GM12878 (cell line): ENCODE measurements around the gene SHROOM4. TPM values are rescaled to one million over a fixed set of nuclear protein-coding genes. Genes with fewer than 3 reads are reported as not detected.

ENCODE experiments used
- ATAC-seq: fragments of 200-7000 bp; cut with Tn5 transposase; 3 replicates; pipeline ENCODE4 v1.9.1; 2020; ENCODE audit warnings: mild to moderate bottlenecking, moderate library complexity
- BruUV-seq: library from RNA; stranded (reverse); fragments of 400-500 nt; replicated peaks from 2 replicates; lab custom pipeline; 2021; lab: Mats Ljungman, UMichigan
- CTCF ChIA-PET: fragments of 300-600 bp; sonication (Branson Sonifier 250); formaldehyde crosslinking; extraction: SDS; loops from one replicate; lab custom pipeline; 2021; ENCODE audit warnings: inconsistent platforms; lab: Yijun Ruan, JAX
- POLR2A ChIA-PET: fragments of 350-600 bp; formaldehyde crosslinking; extraction: SDS; loops from one replicate; lab custom pipeline; 2021; ENCODE audit warnings: inconsistent platforms; lab: Charles Lee
- RAD21 ChIA-PET: fragments of 300-600 bp; sonication (Branson Sonifier 250); formaldehyde crosslinking; loops from one replicate; lab custom pipeline; 2023; ENCODE audit warnings: antibody characterized with exemption; ENCODE audit not compliant: unreplicated experiment; lab: Charles Lee
- SMC1A ChIA-PET: fragments of 300-600 bp; sonication (Branson Sonifier 250); formaldehyde crosslinking; loops from one replicate; lab custom pipeline; 2023; ENCODE audit not compliant: unreplicated experiment, uncharacterized antibody; lab: Charles Lee
- DNase-seq: peaks from one replicate; pipeline ENCODE4 v3.0.0-alpha.2; 2011; ENCODE audit warnings: low read depth, low spot score
- FAIRE-seq: peaks from 3 replicates; lab custom pipeline; 2011; peaks lifted over from hg19 to GRCh38; lab: Jason Lieb, UNC
- H2AFZ ChIP-seq: 2 replicates; pipeline ENCODE4 v1.6.0; 2011; ENCODE audit warnings: low read depth, low read length, control low read depth; ENCODE audit not compliant: control insufficient read depth
- H3K27ac ChIP-seq: 2 replicates; pipeline ENCODE4 v1.5.1; 2011; ENCODE audit warnings: control low read depth; ENCODE audit not compliant: control insufficient read depth, insufficient read depth
- H3K27me3 ChIP-seq, 2 experiments: replicated peaks in 1 of 2; 2 replicates each; pipeline versions ENCODE4 v1.6.0 to v1.6.1; 2011; ENCODE audit warnings: low read length in 1 of 2; ENCODE audit not compliant: control insufficient read depth in 2 of 2, insufficient read depth in 2 of 2
- H3K36me3 ChIP-seq, 2 experiments: 2 replicates each; pipeline ENCODE4 v1.5.1; 2011; ENCODE audit warnings: low read length in 1 of 2; ENCODE audit not compliant: control insufficient read depth in 2 of 2, insufficient read depth in 2 of 2
- H3K4me1 ChIP-seq: 2 replicates; pipeline ENCODE4 v1.6.1; 2011; ENCODE audit warnings: mild to moderate bottlenecking, low read length, moderate library complexity, mixed read lengths; ENCODE audit not compliant: control insufficient read depth, insufficient read depth
- H3K4me2 ChIP-seq: 2 replicates; pipeline ENCODE4 v1.6.0; 2011; ENCODE audit warnings: control low read depth; ENCODE audit not compliant: control insufficient read depth, insufficient read depth
- H3K4me3 ChIP-seq: fragments of 200-600 bp; sonication (generic); 2 replicates; pipeline ENCODE4 v1.5.1; 2016
- H3K79me2 ChIP-seq: 2 replicates; pipeline ENCODE4 v1.6.0; 2011; ENCODE audit warnings: low read length; ENCODE audit not compliant: control insufficient read depth, insufficient read depth
- H3K9ac ChIP-seq: 2 replicates; pipeline ENCODE4 v1.8.0; 2011; ENCODE audit warnings: low read length, control low read depth, mixed read lengths; ENCODE audit not compliant: control insufficient read depth, insufficient read depth
- H3K9me3 ChIP-seq: replicated peaks from 3 replicates; pipeline ENCODE4 v1.5.1; 2011; ENCODE audit warnings: mild to moderate bottlenecking, low read length; ENCODE audit not compliant: control insufficient read depth, insufficient read depth
- H4K20me1 ChIP-seq: 2 replicates; pipeline ENCODE4 v1.6.0; 2011; ENCODE audit not compliant: control insufficient read depth, insufficient read depth
- CHD4 ChIP-seq: fragments of 200-600 bp; sonication (generic); IDR thresholded peaks from 2 replicates; pipeline ENCODE4 v1.6.1; 2016; ENCODE audit warnings: mild to moderate bottlenecking
- EGR1 ChIP-seq, 2 experiments: IDR thresholded peaks; 1 replicate in 1 of 2; 2 replicates in 1 of 2; pipeline ENCODE4 v1.6.1; 2011 to 2012; ENCODE audit warnings: low read depth in 2 of 2, low read length in 2 of 2, borderline replicate concordance in 1 of 2, mild to moderate bottlenecking in 1 of 2, moderate library complexity in 1 of 2
- IKZF1 ChIP-seq: fragments of 450-650 bp; conservative IDR thresholded peaks from 2 replicates; pipeline ENCODE4 v1.6.1; 2017; ENCODE audit warnings: antibody characterized with exemption, mild to moderate bottlenecking
- KLF5 ChIP-seq: fragments of 450-650 bp; IDR thresholded peaks from 2 replicates; pipeline ENCODE4 v1.6.1; 2014; ENCODE audit warnings: mild to moderate bottlenecking; ENCODE audit not compliant: partially characterized antibody
- NR2C2 ChIP-seq: IDR thresholded peaks from 2 replicates; pipeline ENCODE4 v1.6.1; 2011; ENCODE audit warnings: borderline replicate concordance, low read depth; ENCODE audit not compliant: control insufficient read depth, insufficient read length
- PML ChIP-seq: IDR thresholded peaks from 2 replicates; pipeline ENCODE4 v1.6.1; 2012; ENCODE audit warnings: low read length, inconsistent platforms
- SIX5 ChIP-seq: IDR thresholded peaks from 2 replicates; pipeline ENCODE4 v1.6.1; 2011; ENCODE audit warnings: mild to moderate bottlenecking, low read depth, low read length, moderate library complexity; ENCODE audit not compliant: severe bottlenecking
- TCF7 ChIP-seq: IDR thresholded peaks from 2 replicates; pipeline ENCODE4 v1.6.1; 2014; ENCODE audit warnings: antibody characterized with exemption, borderline replicate concordance
- WGBS: methylation state at CpG from one replicate; pipeline ENCODE4 v1.1.6; 2016; ENCODE audit warnings: low lambda C conversion rate; ENCODE audit not compliant: insufficient replicate concordance, insufficient coverage; ENCODE audit errors: missing lambda C conversion rate; 5-methylcytosine and 5-hydroxymethylcytosine counted together
- in situ Hi-C: fragments of 300-500 bp; cut with MboI; formaldehyde crosslinking; loops from 9 replicates; pipeline ENCODE4 v1.14.3; 2018; ENCODE audit warnings: mixed read lengths
- intact Hi-C: fragments of 100-400 bp; cut with micrococcal nuclease; formaldehyde crosslinking; loops from one replicate; pipeline ENCODE4 v1.14.2; 2022; ENCODE audit not compliant: unreplicated experiment
- polyA plus RNA-seq, 11 experiments: library from polyadenylated mRNA; depleted of rRNA in 4 of 11; unstranded in 6 of 11; stranded (reverse) in 5 of 11; fragments of >200 nt; fragmentation: Nextera tagmentation in 4 of 11; fragmentation: Illumina TruSeq in 1 of 11; extraction: Ambion mirVana in 4 of 11; extraction: Trizol in 1 of 11; gene quantifications; 1 replicate in 1 of 11; 2 replicates in 10 of 11; pipeline versions ENCODE4 v1.2.1 to v1.2.3, GENCODE V29; 2011 to 2016; ENCODE audit warnings: inconsistent platforms in 2 of 11, missing spikeins in 2 of 11, low read depth in 1 of 11
- total RNA-seq, 4 experiments: library from RNA; depleted of rRNA in 3 of 4; stranded (reverse); fragments of >200 nt in 3 of 4; fragmentation: Illumina TruSeq in 1 of 4; extraction: Trizol in 1 of 4; gene quantifications; 2 replicates each; pipeline versions ENCODE4 v1.2.1 to v1.2.3, GENCODE V29; 2013 to 2021
- TF ChIP-seq, protein P1 (sequence below): fragments of 450-650 bp; IDR thresholded peaks from 2 replicates; pipeline ENCODE4 v1.6.1; 2017; ENCODE audit warnings: mild to moderate bottlenecking
- TF ChIP-seq, protein P2 (sequence below): IDR thresholded peaks from 2 replicates; pipeline ENCODE4 v1.6.1; 2011; ENCODE audit warnings: borderline replicate concordance, low read depth, mild to moderate bottlenecking, moderate library complexity, low read length; ENCODE audit not compliant: insufficient read depth, poor library complexity, severe bottlenecking
- TF ChIP-seq, protein P3 (sequence below): fragments of 450-650 bp; IDR thresholded peaks from 2 replicates; pipeline ENCODE4 v1.6.1; 2017; ENCODE audit warnings: borderline replicate concordance

The SHROOM4 gene
- total and polyA plus RNA-seq, 10 of the 15 experiments (the other 5 are each of a cell fraction or from before 2014, with no cell fraction given), result 0.01 to 0.03 TPM; not detected in 8

DNA sequence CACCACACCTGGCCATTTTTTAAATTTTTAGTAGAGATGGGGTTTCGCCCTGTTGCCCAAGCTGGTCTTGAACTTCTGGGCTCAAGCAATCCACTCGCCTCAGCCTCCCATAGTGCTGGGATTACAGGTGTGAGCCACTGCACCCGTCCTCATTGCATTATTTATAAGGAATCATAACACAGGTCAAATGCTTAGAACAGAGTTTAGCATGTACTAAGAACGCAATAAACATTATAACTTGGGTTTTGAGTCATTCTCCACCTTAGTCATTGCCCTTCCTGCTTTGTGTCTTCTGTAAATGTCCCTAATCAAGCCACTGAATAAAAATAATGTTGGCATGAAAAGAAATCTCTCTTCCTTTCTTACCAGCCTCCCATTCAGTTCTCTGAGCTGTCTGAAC is 38.5 kb upstream of the SHROOM4 start:
- Histone ChIP-seq H3K27me3 (no peaks in the 10 kb centered on the region), H4K20me1 (no peaks in the 10 kb centered on the region), H3K79me2 (no peaks in the 10 kb centered on the region), H3K4me2 (no peak overlapping the region), H3K4me1 (no peaks in the 10 kb centered on the region), H3K27ac (no peak overlapping the region), H3K9ac (no peak overlapping the region), H3K36me3 (no peaks in the 10 kb centered on the region), H3K4me3 (no peak overlapping the region), H3K9me3 (no peaks in the 10 kb centered on the region), H2AFZ (no peak overlapping the region)
- BruUV-seq, result no TSS peak
- DNase-seq, result no peak
- FAIRE-seq, result no peak
- no peak for TF ChIP-seq SIX5
- no peak for TF ChIP-seq TCF7
- TF ChIP-seq, protein P1, sequence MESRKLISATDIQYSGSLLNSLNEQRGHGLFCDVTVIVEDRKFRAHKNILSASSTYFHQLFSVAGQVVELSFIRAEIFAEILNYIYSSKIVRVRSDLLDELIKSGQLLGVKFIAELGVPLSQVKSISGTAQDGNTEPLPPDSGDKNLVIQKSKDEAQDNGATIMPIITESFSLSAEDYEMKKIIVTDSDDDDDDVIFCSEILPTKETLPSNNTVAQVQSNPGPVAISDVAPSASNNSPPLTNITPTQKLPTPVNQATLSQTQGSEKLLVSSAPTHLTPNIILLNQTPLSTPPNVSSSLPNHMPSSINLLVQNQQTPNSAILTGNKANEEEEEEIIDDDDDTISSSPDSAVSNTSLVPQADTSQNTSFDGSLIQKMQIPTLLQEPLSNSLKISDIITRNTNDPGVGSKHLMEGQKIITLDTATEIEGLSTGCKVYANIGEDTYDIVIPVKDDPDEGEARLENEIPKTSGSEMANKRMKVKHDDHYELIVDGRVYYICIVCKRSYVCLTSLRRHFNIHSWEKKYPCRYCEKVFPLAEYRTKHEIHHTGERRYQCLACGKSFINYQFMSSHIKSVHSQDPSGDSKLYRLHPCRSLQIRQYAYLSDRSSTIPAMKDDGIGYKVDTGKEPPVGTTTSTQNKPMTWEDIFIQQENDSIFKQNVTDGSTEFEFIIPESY, result no peak
- no peak for TF ChIP-seq KLF5
- no peak for TF ChIP-seq PML
- no peak for TF ChIP-seq IKZF1
- no peak for TF ChIP-seq CHD4
- TF ChIP-seq, protein P2, sequence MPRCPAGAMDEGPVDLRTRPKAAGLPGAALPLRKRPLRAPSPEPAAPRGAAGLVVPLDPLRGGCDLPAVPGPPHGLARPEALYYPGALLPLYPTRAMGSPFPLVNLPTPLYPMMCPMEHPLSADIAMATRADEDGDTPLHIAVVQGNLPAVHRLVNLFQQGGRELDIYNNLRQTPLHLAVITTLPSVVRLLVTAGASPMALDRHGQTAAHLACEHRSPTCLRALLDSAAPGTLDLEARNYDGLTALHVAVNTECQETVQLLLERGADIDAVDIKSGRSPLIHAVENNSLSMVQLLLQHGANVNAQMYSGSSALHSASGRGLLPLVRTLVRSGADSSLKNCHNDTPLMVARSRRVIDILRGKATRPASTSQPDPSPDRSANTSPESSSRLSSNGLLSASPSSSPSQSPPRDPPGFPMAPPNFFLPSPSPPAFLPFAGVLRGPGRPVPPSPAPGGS, result no peak
- no peak for TF ChIP-seq NR2C2
- TF ChIP-seq, protein P3, sequence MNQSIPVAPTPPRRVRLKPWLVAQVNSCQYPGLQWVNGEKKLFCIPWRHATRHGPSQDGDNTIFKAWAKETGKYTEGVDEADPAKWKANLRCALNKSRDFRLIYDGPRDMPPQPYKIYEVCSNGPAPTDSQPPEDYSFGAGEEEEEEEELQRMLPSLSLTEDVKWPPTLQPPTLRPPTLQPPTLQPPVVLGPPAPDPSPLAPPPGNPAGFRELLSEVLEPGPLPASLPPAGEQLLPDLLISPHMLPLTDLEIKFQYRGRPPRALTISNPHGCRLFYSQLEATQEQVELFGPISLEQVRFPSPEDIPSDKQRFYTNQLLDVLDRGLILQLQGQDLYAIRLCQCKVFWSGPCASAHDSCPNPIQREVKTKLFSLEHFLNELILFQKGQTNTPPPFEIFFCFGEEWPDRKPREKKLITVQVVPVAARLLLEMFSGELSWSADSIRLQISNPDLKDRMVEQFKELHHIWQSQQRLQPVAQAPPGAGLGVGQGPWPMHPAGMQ, result no peak
- no peak for TF ChIP-seq EGR1 (IDR thresholded peaks at IDR 0.05; ENCODE audit: borderline replicate concordance in 1 of 2, low read depth in 2 of 2, low read length in 2 of 2)
- ChIA-PET SMC1A (no interaction called here), POLR2A (no interaction called here), CTCF (no interaction called here), RAD21 (no interaction called here)
- WGBS, result 11% methylated on average over 4 of the region's 4 CpGs
- in situ Hi-C loops (no loop called here), intact Hi-C loops (no loop called here)
- no peak for ATAC-seq
